ENCODE measurements around the gene GPSM1.

DNA sequence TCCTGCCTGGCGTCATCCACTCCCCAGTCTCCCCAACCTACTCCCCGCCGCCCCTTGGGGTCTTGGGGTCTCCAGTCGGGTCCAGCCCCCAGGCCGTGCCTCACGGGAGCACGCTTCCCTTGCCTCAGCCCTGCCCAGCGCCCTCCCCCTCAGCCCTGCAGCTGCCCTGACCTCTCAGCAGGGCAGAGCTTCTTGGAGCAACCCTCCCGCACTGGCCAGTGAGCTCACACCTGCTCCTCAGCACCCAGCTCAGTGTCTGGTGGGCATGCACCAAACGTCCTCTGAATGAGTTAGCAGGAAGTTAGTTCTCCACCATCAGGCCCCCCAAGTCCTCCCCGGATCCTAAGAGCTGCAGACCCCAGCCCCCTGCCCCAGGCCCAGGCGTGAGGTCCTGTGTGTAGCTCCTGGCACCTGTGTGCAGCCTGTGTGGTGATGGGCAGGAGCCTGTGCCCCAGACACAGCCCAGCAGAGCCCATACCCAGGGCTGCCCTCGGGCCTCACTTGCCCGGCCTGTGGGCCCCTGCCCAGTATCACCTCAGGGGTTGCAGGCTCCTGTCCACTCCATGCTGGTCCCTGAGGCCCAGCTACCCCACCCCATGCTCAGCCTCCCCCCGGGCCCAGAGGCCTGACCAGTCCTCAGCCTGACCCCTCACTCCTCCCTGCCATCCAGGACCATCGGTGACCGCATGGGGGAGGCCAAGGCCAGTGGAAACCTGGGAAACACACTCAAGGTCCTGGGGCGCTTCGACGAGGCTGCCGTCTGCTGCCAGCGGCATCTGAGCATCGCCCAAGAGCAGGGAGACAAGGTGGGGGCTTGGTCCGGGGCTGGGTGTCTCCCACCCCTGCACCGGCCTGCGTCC, 8.2 kb downstream of the GPSM1 start:
- TF ChIP-seq, protein P1, sequence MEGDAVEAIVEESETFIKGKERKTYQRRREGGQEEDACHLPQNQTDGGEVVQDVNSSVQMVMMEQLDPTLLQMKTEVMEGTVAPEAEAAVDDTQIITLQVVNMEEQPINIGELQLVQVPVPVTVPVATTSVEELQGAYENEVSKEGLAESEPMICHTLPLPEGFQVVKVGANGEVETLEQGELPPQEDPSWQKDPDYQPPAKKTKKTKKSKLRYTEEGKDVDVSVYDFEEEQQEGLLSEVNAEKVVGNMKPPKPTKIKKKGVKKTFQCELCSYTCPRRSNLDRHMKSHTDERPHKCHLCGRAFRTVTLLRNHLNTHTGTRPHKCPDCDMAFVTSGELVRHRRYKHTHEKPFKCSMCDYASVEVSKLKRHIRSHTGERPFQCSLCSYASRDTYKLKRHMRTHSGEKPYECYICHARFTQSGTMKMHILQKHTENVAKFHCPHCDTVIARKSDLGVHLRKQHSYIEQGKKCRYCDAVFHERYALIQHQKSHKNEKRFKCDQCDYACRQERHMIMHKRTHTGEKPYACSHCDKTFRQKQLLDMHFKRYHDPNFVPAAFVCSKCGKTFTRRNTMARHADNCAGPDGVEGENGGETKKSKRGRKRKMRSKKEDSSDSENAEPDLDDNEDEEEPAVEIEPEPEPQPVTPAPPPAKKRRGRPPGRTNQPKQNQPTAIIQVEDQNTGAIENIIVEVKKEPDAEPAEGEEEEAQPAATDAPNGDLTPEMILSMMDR (conservative IDR thresholded peaks at IDR 0.05 in 1 of 2, IDR thresholded peaks at IDR 0.05 in 1 of 2; ENCODE audit: extremely low read depth in 1 of 2, insufficient read depth in 1 of 2, low read depth in 1 of 2, low read length in 2 of 2) = no peak
- no peak for TF ChIP-seq EZH2 (IDR thresholded peaks at IDR 0.05; ENCODE audit: borderline replicate concordance, low read length)

Data from mammary epithelial cell (primary cell).